ENCODE data around the gene LRRC55.

Gene LRRC55

GRCh38 chr11:57154739-57155138 lies 27.0 kb upstream of the LRRC55 start:
- DNase-seq (ENCODE audit: low read depth): no peak
- no peak overlapping the region for H3K4me3 ChIP-seq (ENCODE audit: low read depth, low read length)
- no peak for TF ChIP-seq CTCF (conservative IDR thresholded peaks at IDR 0.05; ENCODE audit: low read depth, low read length)

GRCh38 chr11:57155400-57155799 lies 26.4 kb upstream of the LRRC55 start:
- DNase-seq (ENCODE audit: low read depth): no peak
- no peak for TF ChIP-seq CTCF (conservative IDR thresholded peaks at IDR 0.05; ENCODE audit: low read depth, low read length)

GRCh38 chr11:57155838-57156607 lies 25.7 kb upstream of the LRRC55 start:
- TF ChIP-seq CTCF (conservative IDR thresholded peaks at IDR 0.05; ENCODE audit: low read depth, low read length): no peak
- no peak for DNase-seq (ENCODE audit: low read depth)
- no peak overlapping the region for H3K4me3 ChIP-seq (ENCODE audit: low read depth, low read length)

More at GRCh38 chr11:57155400-57155799, 26.4 kb upstream of the LRRC55 start:
- no peak overlapping the region for H3K4me3 ChIP-seq (ENCODE audit: low read depth, low read length)

- DNase-seq (ENCODE audit: low read depth): no peak
- TF ChIP-seq CTCF (conservative IDR thresholded peaks at IDR 0.05; ENCODE audit: low read depth, low read length): no peak
- H3K4me3 ChIP-seq (ENCODE audit: low read depth, low read length): no peak overlapping the region
Observed at GRCh38 chr11:57156928-57157327, 24.8 kb upstream of the LRRC55 start.

GRCh38 chr11:57157624-57158023 lies 24.1 kb upstream of the LRRC55 start:
- no peak for TF ChIP-seq CTCF (conservative IDR thresholded peaks at IDR 0.05; ENCODE audit: low read depth, low read length)
- no peak overlapping the region for H3K4me3 ChIP-seq (ENCODE audit: low read depth, low read length)
- DNase-seq (ENCODE audit: low read depth): no peak

- DNase-seq (ENCODE audit: low read depth): no peak
- H3K4me3 ChIP-seq (ENCODE audit: low read depth, low read length): no peak overlapping the region
- TF ChIP-seq CTCF (conservative IDR thresholded peaks at IDR 0.05; ENCODE audit: low read depth, low read length): no peak
Observed at GRCh38 chr11:57158180-57158579, 23.6 kb upstream of the LRRC55 start.

GRCh38 chr11:57158599-57158998 lies 23.2 kb upstream of the LRRC55 start:
- no peak overlapping the region for H3K4me3 ChIP-seq (ENCODE audit: low read depth, low read length)
- DNase-seq (ENCODE audit: low read depth): no peak
- no peak for TF ChIP-seq CTCF (conservative IDR thresholded peaks at IDR 0.05; ENCODE audit: low read depth, low read length)

All from choroid plexus epithelial cell (primary cell).